Memory B cell (primary cell): ENCODE results near the gene TREML1.
A peak's percentile ranks its signal among the peaks of the same experiment; 100 is the strongest.
"Not testable (repeated sequence)": the region's sequence is repeated elsewhere in the genome, so short reads cannot be mapped to it uniquely, and the experiment has no call there.

ENCODE experiments used
- ATAC-seq: fragments of 150-1000 bp; cut with Tn5 transposase; 2 replicates; pipeline ENCODE4 v1.10.0; 2021; ENCODE audit warnings: low read depth, mild to moderate bottlenecking, moderate library complexity
- DNase-seq, 2 donors: peaks; one replicate each; pipeline ENCODE4 v3.0.0; 2022; ENCODE audit warnings: low spot score in 2 of 2
- H3K27ac Mint-ChIP-seq: one replicate; pipeline ENCODE4 v1.8.0; 2022; ENCODE audit warnings: mild to moderate bottlenecking, moderate library complexity, mixed read lengths
- H3K27me3 Mint-ChIP-seq: one replicate; pipeline ENCODE4 v1.8.0; 2022; ENCODE audit warnings: mixed read lengths
- H3K36me3 Mint-ChIP-seq: one replicate; pipeline ENCODE4 v1.8.0; 2022; ENCODE audit warnings: mild to moderate bottlenecking, mixed read lengths
- H3K4me1 Mint-ChIP-seq: one replicate; pipeline ENCODE4 v1.8.0; 2022; ENCODE audit warnings: mixed read lengths
- H3K4me3 Mint-ChIP-seq: one replicate; pipeline ENCODE4 v1.8.0; 2022; ENCODE audit warnings: mild to moderate bottlenecking, moderate library complexity, mixed read lengths
- H3K9me3 Mint-ChIP-seq: one replicate; pipeline ENCODE4 v1.8.0; 2022; ENCODE audit warnings: mixed read lengths

The TREML1 gene, protein sequence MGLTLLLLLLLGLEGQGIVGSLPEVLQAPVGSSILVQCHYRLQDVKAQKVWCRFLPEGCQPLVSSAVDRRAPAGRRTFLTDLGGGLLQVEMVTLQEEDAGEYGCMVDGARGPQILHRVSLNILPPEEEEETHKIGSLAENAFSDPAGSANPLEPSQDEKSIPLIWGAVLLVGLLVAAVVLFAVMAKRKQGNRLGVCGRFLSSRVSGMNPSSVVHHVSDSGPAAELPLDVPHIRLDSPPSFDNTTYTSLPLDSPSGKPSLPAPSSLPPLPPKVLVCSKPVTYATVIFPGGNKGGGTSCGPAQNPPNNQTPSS

DNA sequence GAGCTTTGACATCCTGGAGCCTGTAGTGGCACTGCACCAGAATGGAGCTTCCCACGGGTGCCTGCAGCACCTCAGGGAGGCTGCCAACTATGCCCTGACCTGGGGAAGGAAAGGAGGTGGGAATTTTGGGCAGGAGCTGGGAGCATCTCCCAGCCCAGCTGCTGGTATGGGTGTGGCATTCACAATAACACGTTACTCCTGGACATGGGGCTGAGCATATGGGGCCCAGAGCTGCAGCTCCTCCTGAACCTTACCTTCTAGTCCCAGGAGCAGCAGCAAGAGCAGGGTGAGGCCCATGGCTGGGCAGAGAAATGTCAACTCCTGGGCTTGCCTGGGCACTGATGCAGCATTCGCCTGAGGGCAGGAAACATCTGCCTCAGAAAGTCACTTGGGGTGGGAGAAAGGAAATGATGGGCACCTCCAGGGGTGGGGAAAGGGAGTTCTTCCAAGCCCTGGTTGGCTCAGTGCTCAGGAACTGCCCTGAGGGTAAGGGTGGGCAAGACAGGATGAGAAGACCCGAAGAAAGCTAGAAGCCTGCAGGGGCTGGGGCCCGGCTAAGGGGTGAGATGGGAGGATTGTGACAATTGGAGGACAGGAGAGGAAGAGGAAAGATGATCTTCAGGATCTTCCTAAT lies at the start of gene TREML1:
TREML1 (minus strand) TSS at position 356 of the 634 bp plus-strand sequence; CDS start at position 297, 59 bp downstream.
- peaks cover 14% of the 10 kb centered on the region for H3K27me3 Mint-ChIP-seq
- DNase-seq: no peak
- H3K27ac Mint-ChIP-seq: no peak within 1 kb of the TSS
- no peaks in the 10 kb centered on the region for H3K9me3 Mint-ChIP-seq
- peaks cover 11% of the 10 kb centered on the region for H3K36me3 Mint-ChIP-seq
- ATAC-seq: no peak
- no peak within 1 kb of the TSS for H3K4me3 Mint-ChIP-seq
- H3K4me1 Mint-ChIP-seq: peaks cover 2% of the 10 kb centered on the region

DNA sequence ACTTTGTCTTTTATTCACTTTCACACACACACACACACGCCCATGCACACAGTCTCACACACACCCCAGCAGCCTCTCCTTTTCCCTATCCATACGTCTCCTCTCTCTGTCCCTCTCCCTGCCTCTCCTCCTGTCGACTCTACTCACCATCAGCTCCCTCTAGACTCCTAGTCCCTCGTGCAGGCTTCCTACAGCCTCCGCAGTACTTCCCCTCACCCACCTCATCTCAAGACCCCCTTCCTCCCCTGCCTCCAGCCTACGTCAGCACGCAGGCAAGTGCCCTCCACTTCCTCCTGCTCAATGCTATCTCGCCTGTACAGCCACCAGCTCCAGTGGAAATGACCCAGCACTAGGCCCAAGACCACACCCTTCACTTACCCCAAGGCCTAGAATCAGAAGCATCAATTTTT lies 47.6 kb upstream of the TREML1 start:
- Mint-ChIP-seq H3K27me3 (no peaks in the 10 kb centered on the region), H3K4me3 (peak overlapping the region; percentile 78), H3K4me1 (peaks cover 41% of the 10 kb centered on the region), H3K36me3 (peaks cover 5% of the 10 kb centered on the region), H3K9me3 (peaks cover 2% of the 10 kb centered on the region), H3K27ac (peak overlapping the region; percentile 84)
- DNase-seq (no peak), ATAC-seq (peak; percentile 16)

DNA sequence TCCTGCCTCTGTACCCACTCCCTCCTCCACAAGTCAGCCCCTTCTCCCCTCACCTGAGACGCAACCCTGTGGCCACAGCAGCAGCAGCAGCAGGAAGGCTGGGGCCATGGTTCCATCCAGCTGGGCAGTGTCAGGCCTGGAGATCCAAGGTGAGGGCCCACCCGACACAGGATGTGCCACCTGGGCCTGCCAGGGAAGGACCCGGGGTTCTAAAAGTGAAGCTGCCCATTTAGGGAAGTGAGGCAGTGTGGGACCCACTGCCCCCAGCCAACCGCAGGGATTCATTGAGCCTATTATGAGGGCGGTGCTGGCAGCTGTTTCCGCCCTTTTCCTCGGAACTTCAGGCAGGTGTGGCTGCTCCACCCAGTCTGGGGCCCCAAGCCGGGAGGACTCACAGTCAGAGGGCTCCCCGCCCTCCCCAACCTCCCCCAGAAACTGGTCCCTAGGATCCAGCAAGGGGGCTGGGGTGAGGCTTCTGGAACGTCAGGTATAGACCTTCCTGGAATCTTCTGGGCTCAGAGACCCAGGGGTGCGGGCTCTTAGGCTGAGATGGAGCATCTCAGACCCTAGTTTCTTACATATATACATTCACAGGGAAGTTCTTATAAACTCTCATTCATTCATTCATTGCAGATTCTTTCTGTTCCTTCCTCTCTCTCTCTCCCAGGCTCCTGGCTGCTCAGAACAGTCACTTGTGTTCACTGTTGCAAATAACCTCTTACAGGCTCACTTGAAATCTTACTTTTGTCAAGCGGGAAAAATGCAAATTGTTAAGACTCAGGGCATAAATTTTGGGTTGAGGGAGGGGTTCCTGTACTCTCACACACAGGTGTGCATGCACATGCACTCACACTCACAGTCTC lies 47.0 kb upstream of the TREML1 start, which contains the start of gene TREML2:
TREML2 (minus strand) TSS at position 249 of the 863 bp plus-strand sequence; CDS start at position 108, 141 bp downstream.
- peaks cover 2% of the 10 kb centered on the region for H3K9me3 Mint-ChIP-seq
- peak within 1 kb of the TSS; percentile 78 for H3K4me3 Mint-ChIP-seq
- H3K27me3 Mint-ChIP-seq: no peaks in the 10 kb centered on the region
- DNase-seq (peak; percentile 23 to 38), ATAC-seq (peak; percentile 66)
- peaks cover 8% of the 10 kb centered on the region for H3K36me3 Mint-ChIP-seq
- peaks cover 45% of the 10 kb centered on the region for H3K4me1 Mint-ChIP-seq
- peak within 1 kb of the TSS; percentile 84 for H3K27ac Mint-ChIP-seq

DNA sequence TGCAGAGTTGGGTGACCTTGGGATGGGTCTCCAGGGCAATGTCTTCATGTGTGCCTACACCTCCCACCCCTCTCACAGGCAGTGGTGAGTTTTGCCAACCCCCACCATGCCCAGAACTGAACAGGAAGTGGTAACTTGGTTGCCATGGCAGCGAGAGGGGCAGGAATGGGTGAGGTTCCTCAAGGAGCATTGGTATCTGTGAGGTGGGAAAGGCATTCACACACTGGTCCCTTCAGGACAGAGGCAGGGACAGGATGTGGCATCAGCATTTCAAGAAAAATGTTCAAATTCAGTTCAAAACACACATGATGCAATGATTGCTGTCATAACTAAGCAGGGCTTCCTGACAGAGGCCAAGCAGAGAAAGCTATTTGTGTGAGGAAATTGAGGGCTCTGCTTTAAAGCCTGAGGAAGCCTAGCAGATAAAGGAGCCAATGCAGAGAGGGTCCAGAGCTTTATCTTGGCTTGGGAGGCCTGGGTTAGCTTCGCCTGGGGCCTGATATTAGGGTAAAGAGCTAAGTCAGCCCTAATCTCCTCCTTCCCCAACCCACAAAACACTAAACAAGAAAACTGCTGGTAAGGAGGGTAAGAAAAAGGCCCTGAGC lies 46.3 kb upstream of the TREML1 start:
- peaks cover 2% of the 10 kb centered on the region for H3K9me3 Mint-ChIP-seq
- ATAC-seq (peak; percentile 49), DNase-seq (peak in 1 of 2 donors; percentile 11)
- H3K27ac Mint-ChIP-seq: peak overlapping the region; percentile 84
- no peaks in the 10 kb centered on the region for H3K27me3 Mint-ChIP-seq
- H3K4me3 Mint-ChIP-seq: peak overlapping the region; percentile 78
- H3K4me1 Mint-ChIP-seq: peaks cover 47% of the 10 kb centered on the region
- H3K36me3 Mint-ChIP-seq: peaks cover 13% of the 10 kb centered on the region

DNA sequence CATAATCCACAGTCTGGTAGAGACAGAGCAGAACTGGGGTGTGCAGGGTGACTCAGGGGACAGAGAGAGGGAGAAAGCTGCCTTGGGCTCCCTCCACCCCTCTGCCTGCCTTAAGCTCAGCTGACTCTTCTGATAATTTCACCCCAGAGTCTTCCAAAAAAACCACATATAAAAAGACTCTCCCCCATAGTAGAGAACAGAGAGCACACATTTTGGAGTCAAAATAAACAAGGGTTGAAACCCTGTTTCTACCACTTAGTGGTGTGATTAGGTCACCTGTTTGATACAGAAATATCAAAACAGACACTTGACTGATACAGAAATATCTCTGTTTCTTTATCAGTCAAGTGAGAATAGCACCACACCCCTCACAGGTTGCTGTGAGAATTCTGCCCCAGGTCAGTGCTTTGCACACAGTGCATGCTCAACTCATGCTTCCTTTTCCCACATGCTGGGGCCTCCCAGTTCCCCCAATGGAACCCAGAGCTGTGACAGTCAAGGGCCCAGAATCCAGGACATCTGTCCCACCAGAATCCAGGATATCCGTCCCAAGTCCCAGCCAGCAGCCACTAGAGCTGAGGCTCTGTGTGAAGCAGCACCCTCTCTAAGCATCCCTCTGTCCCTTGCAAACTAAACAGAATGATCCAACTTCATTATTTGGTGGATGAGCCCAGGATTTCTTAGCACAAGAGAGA lies 45.6 kb upstream of the TREML1 start:
- Mint-ChIP-seq H3K27ac (peak overlapping the region; percentile 84), H3K36me3 (peaks cover 19% of the 10 kb centered on the region), H3K27me3 (no peaks in the 10 kb centered on the region), H3K9me3 (peaks cover 2% of the 10 kb centered on the region), H3K4me3 (peak overlapping the region; percentile 78), H3K4me1 (peaks cover 52% of the 10 kb centered on the region)
- DNase-seq (no peak), ATAC-seq (peak; percentile 21)

DNA sequence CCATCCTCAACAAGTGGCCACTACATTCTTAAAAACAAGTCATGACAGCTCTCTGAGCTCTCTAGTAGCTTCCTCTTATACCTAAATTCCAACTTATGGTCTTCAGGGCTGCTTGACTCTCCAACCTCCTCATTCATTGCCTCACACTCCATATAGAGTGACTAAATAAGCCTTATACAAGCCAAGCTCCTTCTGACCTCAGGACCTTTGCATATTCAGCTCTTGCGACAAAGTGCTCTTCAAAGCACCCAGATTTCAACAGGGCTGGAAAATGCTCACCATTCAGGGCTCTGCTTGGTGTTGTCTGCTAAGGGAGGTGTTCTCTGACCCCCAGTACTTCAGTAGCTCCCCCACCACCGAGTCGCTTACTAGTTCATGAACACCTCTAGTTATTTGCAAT lies 43.1 kb upstream of the TREML1 start:
- Mint-ChIP-seq H3K9me3 (no peaks in the 10 kb centered on the region), H3K4me1 (peaks cover 60% of the 10 kb centered on the region), H3K27ac (no peak overlapping the region), H3K4me3 (no peak overlapping the region), H3K27me3 (no peaks in the 10 kb centered on the region), H3K36me3 (peaks cover 38% of the 10 kb centered on the region)
- ATAC-seq (no peak), DNase-seq (no peak)

DNA sequence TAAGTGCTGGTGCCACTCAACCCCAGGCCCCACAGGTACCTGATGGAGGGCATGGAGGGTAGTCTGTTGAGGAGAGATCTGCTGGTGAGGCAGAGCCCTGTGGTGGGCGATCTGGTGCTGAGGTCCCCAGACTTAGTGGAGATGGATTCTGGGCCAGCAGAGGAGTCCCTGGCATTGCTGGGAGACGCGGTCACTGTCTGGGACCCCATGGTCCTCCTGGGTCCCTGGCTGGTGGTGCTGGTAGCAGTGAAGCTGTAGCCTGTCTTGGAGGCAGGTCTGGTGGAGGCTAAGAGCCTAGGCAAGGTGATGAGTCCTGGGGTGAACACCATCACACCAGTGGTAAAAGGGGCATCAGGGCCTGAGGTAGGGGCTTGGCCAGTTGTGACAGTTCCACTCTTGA lies 40.2 kb upstream of the TREML1 start:
- ATAC-seq: no peak
- no peak for DNase-seq
- Mint-ChIP-seq H3K9me3 (peaks cover 2% of the 10 kb centered on the region), H3K27me3 (no peaks in the 10 kb centered on the region), H3K36me3 (peaks cover 49% of the 10 kb centered on the region), H3K4me3 (no peak overlapping the region), H3K4me1 (peaks cover 36% of the 10 kb centered on the region), H3K27ac (peak overlapping the region; percentile 45)

DNA sequence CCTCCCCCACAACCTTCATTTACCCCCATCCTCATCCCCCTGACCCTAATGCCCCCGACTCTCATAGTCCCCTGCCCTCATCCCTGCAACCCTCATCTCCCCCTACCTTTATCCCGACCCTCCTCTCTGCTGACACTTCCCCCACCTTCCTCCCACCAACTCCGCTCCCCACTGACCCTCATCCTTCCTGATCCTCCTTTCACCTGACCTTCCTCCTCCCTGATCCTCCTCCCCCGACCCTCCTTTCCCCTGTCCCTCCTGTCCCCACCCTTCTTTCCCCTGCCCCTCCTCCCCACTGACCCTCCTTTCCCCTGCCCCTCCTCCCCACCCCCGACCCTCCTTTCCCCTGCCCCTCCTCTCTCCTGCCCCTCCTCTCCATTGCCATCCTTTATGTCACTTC lies 39.7 kb upstream of the TREML1 start:
- Mint-ChIP-seq H3K9me3 (peaks cover 2% of the 10 kb centered on the region), H3K4me1 (peaks cover 35% of the 10 kb centered on the region), H3K36me3 (peaks cover 50% of the 10 kb centered on the region), H3K27ac (peak overlapping the region; percentile 45), H3K27me3 (no peaks in the 10 kb centered on the region), H3K4me3 (no peak overlapping the region)
- DNase-seq (no peak), ATAC-seq (no peak)

DNA sequence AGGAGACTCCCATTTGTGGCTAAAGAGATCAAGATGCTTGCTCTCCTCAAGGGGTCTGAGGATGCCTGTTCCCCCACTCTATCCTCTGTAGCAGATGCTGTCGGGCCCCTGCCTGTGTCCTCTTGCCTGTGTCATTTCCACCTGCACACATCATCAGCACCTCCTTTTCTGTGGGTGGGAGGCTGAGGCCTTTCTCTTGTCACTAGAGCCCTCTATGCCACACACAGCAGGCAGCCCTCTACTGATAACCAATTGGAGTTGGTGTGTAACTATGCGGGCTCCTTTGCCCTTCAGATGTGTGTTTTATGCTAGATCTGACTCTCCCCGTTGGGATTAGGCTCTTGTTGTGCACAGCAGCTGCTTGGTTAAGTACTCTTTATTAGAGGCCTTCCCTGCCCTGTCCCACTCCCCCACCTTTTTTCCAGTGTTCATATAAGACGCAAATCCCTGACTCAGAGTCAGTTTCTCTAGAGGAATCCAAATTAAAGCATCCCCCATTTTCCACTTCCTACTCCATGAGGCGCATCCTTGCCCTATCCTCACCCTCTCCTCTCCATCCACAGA lies 39.1 kb upstream of the TREML1 start:
- H3K36me3 Mint-ChIP-seq: peaks cover 50% of the 10 kb centered on the region
- peak overlapping the region; percentile 45 for H3K27ac Mint-ChIP-seq
- peaks cover 37% of the 10 kb centered on the region for H3K4me1 Mint-ChIP-seq
- no peak for ATAC-seq
- peaks cover 2% of the 10 kb centered on the region for H3K9me3 Mint-ChIP-seq
- DNase-seq: no peak
- H3K27me3 Mint-ChIP-seq: no peaks in the 10 kb centered on the region
- H3K4me3 Mint-ChIP-seq: no peak overlapping the region

DNA sequence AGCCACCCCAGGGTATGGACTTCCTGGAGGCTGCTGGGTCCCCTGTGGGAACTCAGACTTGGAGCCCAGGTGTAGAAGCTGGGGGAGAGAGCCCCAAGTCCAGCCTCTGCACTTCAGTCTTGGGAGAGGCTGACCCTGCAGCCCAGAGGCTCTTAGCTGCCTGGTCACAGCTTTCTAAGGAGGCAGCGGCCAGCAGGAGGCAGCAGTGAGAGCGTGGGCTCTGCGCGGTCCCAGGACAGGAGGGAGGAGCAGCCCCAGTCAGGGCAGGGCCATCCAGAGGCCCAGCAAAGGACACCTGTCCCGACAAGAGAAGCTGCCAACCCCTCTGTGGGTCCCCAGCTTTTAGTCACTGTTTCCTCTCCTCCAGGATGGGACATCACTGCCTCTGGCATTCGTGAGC lies 37.4 kb upstream of the TREML1 start:
- peaks cover 44% of the 10 kb centered on the region for H3K36me3 Mint-ChIP-seq
- no peak overlapping the region for H3K4me3 Mint-ChIP-seq
- peak; percentile 38 for ATAC-seq
- no peak overlapping the region for H3K27ac Mint-ChIP-seq
- peaks cover 2% of the 10 kb centered on the region for H3K9me3 Mint-ChIP-seq
- DNase-seq: no peak
- H3K27me3 Mint-ChIP-seq: no peaks in the 10 kb centered on the region
- H3K4me1 Mint-ChIP-seq: peaks cover 29% of the 10 kb centered on the region

DNA sequence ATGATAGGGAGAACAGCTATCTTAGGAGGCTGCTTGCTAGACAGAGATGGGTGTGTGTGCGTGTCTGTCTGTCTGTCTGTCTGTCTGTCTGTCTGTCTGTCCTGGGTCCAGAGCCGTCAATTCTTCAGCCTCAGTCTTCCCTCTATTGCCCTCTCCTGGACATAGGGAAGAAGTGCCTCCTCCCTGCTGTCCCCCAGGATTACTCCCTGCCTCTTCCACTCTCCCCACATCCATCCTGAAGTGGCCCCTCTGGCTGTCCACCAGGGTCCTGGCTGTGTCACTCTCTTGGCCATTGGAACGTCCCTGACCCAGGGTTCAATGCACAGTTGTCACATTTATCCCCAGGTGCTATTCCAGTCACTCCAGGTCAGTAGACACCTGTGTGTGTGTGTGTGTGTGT lies 36.6 kb upstream of the TREML1 start:
- no peak for DNase-seq

DNA sequence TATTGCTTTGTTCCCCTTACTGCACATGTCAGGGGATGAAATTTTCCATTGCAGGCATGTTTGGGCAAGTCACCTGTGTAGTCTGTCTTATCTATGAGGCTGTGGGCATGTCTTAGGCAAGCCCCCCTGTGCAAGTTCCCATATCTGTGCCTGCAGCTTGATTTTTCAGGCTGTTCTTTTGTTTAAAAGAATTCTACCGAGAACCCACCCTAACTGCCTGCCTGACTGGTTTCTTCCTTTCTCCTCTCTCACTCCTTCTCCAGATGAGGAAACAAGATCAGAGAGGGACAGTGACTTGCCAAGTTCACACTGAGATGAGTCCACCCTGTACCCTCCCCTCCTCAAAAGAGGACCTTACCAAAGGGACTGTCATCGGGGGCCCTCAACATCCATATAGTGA lies 35.8 kb upstream of the TREML1 start:
- Mint-ChIP-seq H3K4me3 (no peak overlapping the region), H3K36me3 (peaks cover 33% of the 10 kb centered on the region), H3K27ac (no peak overlapping the region), H3K9me3 (peaks cover 2% of the 10 kb centered on the region), H3K4me1 (peaks cover 33% of the 10 kb centered on the region), H3K27me3 (no peaks in the 10 kb centered on the region)
- DNase-seq (no peak), ATAC-seq (no peak)

More for the DNA sequence above, 36.6 kb upstream of the TREML1 start:
- H3K27me3 Mint-ChIP-seq: no peaks in the 10 kb centered on the region
- H3K4me3 Mint-ChIP-seq: no peak overlapping the region
- peak overlapping the region; percentile 8 for H3K27ac Mint-ChIP-seq
- peaks cover 2% of the 10 kb centered on the region for H3K9me3 Mint-ChIP-seq
- peaks cover 31% of the 10 kb centered on the region for H3K4me1 Mint-ChIP-seq
- peaks cover 40% of the 10 kb centered on the region for H3K36me3 Mint-ChIP-seq
- ATAC-seq: no peak

DNA sequence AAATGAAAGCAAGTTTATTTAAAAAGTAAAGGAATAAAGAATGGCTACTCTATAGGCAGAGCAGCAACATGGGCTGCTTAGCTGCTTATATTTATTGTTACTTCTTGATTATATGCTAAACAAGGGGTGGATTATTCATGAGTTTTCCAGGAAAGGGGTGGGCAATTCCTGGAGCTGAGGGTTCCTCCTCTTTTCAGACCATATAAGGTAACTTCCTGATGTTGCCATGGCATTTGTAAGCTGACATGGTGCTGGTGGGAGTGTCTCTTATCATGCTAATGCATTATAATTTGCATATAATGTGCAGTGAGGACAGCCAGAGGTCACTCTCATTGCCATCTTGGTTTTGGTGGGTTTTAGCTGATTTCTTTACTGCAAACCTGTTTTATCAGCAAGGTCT lies 34.9 kb upstream of the TREML1 start:
- Mint-ChIP-seq H3K36me3 (peaks cover 25% of the 10 kb centered on the region), H3K4me1 (peaks cover 30% of the 10 kb centered on the region)
- not testable (repeated sequence) for ATAC-seq, H3K4me3 Mint-ChIP-seq, H3K27me3 Mint-ChIP-seq, H3K9me3 Mint-ChIP-seq, DNase-seq, H3K27ac Mint-ChIP-seq
